ENCODE results near the gene TMA7B. TPM values are rescaled to one million over a fixed set of nuclear protein-coding genes. Genes with fewer than 3 reads are reported as not detected.

TMA7B gene
- total RNA-seq, 6 experiments from 2014 or later, result 0.20 TPM; not detected in 5

DNA sequence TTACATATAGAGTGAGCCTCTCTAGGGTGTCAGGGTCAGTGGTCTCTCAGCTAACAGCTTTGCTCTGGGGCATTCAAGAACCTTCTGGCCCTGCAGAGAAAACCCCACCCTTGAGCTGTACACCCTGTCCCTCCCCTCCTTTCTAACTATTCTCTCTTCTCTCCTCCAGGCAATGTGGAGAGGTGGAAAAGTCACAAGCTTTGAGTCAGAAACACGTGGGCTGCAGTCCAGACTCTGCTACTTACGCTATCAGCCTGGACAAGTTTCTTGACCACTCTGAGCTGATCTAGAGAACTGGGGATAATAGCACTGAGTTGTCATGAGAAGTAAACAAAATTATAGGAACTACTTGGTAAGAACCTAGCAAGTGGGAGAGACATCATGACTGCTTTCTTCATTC lies 23.8 kb downstream of the TMA7B start:
- 63% methylated on average over 2 of the region's 2 CpGs for whole genome bisulfite sequencing (ENCODE audit: insufficient coverage, low coverage, low lambda C conversion rate, missing lambda C conversion rate)
- TF ChIP-seq, protein P1, sequence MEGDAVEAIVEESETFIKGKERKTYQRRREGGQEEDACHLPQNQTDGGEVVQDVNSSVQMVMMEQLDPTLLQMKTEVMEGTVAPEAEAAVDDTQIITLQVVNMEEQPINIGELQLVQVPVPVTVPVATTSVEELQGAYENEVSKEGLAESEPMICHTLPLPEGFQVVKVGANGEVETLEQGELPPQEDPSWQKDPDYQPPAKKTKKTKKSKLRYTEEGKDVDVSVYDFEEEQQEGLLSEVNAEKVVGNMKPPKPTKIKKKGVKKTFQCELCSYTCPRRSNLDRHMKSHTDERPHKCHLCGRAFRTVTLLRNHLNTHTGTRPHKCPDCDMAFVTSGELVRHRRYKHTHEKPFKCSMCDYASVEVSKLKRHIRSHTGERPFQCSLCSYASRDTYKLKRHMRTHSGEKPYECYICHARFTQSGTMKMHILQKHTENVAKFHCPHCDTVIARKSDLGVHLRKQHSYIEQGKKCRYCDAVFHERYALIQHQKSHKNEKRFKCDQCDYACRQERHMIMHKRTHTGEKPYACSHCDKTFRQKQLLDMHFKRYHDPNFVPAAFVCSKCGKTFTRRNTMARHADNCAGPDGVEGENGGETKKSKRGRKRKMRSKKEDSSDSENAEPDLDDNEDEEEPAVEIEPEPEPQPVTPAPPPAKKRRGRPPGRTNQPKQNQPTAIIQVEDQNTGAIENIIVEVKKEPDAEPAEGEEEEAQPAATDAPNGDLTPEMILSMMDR (IDR thresholded peaks at IDR 0.05), result no peak
- no peak for TF ChIP-seq POLR2A (IDR thresholded peaks at IDR 0.05)
- no peak for ATAC-seq

DNA sequence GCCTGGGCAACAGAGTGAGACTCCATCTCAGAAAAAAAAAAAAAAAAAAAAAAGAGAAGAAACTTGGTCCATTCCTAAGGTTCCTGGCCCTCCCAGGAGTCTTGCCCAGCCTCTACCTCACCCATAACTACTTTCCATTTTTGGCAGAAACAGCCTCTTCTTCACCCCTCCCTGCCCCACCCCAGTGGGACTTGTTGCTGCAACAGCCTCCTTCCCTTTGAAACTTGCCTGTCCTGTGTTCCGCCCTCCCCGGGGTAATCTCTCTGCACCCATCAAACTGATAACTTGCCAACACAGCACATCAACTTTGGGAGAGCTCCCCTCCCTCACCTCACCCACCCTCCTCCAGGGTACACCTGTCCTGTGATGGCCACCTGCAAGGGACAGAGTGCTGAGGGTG lies 24.5 kb downstream of the TMA7B start:
- Histone ChIP-seq H3K4me1 (peaks cover 0 to 3% (median 1%) of the 10 kb centered on the region in 4 donors), H3K4me3 (no peak overlapping the region), H3K9me3 (no peaks in the 10 kb centered on the region), H3K27me3 (no peaks in the 10 kb centered on the region), H3K27ac (no peak overlapping the region), H3K36me3 (no peaks in the 10 kb centered on the region)
- TF ChIP-seq, protein P1 (IDR thresholded peaks at IDR 0.05), result no peak
- TF ChIP-seq POLR2A (IDR thresholded peaks at IDR 0.05), result no peak
- intact Hi-C loops (cut with DNase I), result no loop called here
- DNase-seq (no peak), ATAC-seq (no peak)
- WGBS (ENCODE audit: insufficient coverage, low coverage, low lambda C conversion rate, missing lambda C conversion rate), result 86% methylated on average over 2 of the region's 2 CpGs

More for the DNA sequence above, 23.8 kb downstream of the TMA7B start:
- H3K4me1 ChIP-seq, result no peaks in the 10 kb centered on the region
- H3K27ac ChIP-seq, result no peak overlapping the region
- H3K27me3 ChIP-seq, result no peaks in the 10 kb centered on the region
- H3K4me3 ChIP-seq, result no peak overlapping the region
- intact Hi-C loops (cut with DNase I), result no loop called here
- DNase-seq, result no peak
- no peaks in the 10 kb centered on the region for H3K9me3 ChIP-seq
- no peaks in the 10 kb centered on the region for H3K36me3 ChIP-seq

DNA sequence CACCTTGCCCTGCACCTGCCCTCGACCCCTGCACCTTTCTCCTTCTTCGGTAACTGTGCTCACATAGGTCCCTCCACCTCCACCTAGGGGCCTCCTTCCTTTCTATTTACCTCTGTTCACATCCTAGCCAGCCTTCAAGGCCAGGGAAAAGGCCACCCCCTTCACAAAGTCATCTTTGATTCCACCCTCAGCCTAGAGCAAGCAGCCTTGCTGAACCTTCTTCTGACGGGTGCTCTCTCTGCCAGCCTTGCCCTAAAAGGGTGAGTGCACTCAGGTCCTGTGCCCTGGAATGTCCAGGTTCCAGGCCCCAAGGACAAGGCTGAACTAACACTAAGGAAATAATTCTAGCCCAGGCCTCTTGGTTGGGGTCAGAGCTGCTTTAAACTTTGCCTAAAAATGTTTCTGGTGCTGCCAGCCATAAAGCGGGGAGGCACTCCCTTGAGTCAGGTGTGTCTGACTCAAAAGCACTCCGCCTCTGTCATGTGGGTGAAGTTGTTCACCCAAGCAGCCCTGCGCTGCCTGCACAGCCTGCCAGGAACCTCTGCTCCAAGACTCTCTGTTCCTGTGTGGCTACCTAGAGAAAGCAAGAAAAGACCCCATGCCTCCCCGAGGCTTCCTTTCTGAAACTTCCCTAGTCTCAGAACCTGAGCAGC lies 25.3 kb downstream of the TMA7B start:
- H3K27ac ChIP-seq, result no peak overlapping the region
- WGBS (ENCODE audit: insufficient coverage, low coverage, low lambda C conversion rate, missing lambda C conversion rate), result 75% methylated on average over 4 of the region's 7 CpGs
- H3K36me3 ChIP-seq, result no peaks in the 10 kb centered on the region
- DNase-seq (no peak), ATAC-seq (no peak)
- intact Hi-C loops (cut with DNase I), result no loop called here
- no peaks in the 10 kb centered on the region for H3K9me3 ChIP-seq
- H3K27me3 ChIP-seq, result no peaks in the 10 kb centered on the region
- TF ChIP-seq, protein P1 (IDR thresholded peaks at IDR 0.05), result no peak
- TF ChIP-seq POLR2A (IDR thresholded peaks at IDR 0.05), result no peak
- H3K4me1 ChIP-seq, result peaks cover 0 to 10% (median 4%) of the 10 kb centered on the region in 4 donors
- H3K4me3 ChIP-seq, result no peak overlapping the region

DNA sequence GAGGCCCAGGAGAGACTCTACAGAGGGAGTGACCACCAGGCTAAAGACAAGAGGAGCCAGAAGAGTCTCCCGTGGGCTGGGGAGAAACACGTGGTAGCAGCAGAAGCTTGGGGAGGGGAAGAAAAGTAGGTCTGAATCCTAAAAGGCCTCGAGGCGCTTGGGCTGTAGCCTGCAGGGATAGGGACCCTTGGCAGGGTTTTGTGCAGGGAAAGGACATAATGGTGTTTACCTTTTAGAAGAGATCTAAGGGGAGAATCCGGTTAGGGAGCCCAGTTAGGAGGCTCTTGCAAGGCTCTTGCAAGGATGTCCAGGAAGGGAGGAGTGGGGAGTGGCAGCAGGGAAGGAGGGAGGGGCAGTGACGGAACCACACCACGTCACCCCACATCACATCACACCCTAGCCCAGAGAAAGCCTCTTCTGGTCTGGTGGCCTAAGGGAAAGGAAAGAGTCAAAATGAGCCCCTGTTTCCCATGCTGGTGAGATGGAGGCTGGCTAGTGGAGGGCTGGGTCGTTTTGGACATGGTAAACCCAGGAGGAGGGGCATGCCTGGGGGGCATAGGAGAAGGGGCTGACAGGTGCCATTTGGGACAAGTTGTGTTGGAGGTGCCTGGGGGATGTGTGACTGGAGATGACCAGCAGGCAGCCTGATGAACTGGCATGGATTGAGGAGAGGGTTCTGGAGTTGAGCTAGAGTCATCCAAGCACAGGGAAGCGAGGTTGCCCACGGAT lies 28.4 kb downstream of the TMA7B start:
- Histone ChIP-seq H3K27ac (no peak overlapping the region), H3K36me3 (no peaks in the 10 kb centered on the region), H3K27me3 (no peaks in the 10 kb centered on the region), H3K4me3 (no peak overlapping the region), H3K4me1 (peaks cover 0 to 41% (median 12%) of the 10 kb centered on the region in 4 donors), H3K9me3 (no peaks in the 10 kb centered on the region)
- TF ChIP-seq, protein P1 (IDR thresholded peaks at IDR 0.05), result no peak
- no peak for TF ChIP-seq POLR2A (IDR thresholded peaks at IDR 0.05)
- WGBS (ENCODE audit: insufficient coverage, low coverage, low lambda C conversion rate, missing lambda C conversion rate), result 80% methylated on average over 8 of the region's 10 CpGs
- intact Hi-C loops (cut with DNase I), result no loop called here
- no peak for DNase-seq
- no peak for ATAC-seq
